ENCODE data around the gene FOXP3.
A peak's percentile ranks its signal among the peaks of the same experiment; 100 is the strongest.
"Not testable (repeated sequence)": the region's sequence is repeated elsewhere in the genome, so short reads cannot be mapped to it uniquely, and the experiment has no call there.

FOXP3 gene, protein sequence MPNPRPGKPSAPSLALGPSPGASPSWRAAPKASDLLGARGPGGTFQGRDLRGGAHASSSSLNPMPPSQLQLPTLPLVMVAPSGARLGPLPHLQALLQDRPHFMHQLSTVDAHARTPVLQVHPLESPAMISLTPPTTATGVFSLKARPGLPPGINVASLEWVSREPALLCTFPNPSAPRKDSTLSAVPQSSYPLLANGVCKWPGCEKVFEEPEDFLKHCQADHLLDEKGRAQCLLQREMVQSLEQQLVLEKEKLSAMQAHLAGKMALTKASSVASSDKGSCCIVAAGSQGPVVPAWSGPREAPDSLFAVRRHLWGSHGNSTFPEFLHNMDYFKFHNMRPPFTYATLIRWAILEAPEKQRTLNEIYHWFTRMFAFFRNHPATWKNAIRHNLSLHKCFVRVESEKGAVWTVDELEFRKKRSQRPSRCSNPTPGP

DNA sequence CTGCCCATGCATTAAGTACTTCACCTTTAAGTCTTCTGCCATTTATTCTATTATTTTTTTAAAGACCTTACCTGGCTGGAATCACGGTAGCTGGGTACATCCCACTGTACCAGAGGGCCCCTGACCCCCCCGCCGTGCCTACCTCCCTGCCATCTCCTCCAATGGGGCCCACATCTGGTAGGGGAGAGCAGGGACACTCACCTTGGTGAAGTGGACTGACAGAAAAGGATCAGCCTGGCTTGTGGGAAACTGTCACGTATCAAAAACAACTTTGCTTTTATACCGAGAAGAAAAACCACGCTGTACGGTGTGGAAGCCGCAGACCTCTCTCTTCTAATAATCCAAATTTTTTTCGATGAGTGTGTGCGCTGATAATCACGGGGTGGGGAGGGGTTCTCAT, at the start of gene FOXP3:
FOXP3 (minus strand) TSS at position 251 of the 400 bp plus-strand sequence. CDS start 6,205 bp downstream, outside the sequence.
- no peak for DNase-seq

DNA sequence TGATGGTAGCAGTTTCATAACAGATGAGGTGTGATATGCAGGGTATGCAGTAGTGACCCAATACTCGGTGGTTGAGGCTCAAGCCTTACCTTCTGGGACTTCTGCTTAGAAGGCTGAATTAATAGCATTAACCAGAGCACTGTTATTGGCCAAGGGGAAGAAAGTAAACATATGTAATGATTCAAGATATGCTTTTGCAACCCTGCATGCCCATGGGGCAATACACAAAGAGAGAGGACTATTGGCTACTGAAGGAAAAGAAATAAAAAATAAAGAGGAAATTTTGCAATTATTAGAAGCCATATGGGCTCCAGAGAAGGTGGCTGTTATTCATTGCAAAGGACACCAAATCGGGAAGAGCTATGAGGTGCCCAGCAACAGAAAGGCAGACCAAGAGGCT, 47.7 kb upstream of the FOXP3 start:
- DNase-seq, result no peak

DNA sequence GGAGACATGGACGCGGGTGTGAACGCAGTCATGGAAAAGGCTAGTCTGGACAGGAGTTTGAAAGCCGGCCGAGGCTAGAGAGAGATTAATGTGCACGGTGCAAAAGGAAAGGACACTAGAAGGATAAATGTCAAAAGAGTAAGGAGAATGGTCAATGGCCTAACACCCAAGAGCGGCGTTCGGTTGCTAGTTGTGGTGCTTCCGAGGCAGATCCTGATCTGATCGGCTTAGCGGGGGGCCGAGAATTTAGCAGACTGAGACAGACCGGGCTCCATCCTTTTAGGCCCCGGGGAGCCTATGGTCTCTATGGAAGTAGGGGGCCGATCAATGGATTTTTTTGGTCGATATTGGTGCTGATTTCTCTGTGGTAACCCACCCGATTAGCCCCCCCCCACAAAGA, 45.9 kb upstream of the FOXP3 start:
- no peak for DNase-seq

DNA sequence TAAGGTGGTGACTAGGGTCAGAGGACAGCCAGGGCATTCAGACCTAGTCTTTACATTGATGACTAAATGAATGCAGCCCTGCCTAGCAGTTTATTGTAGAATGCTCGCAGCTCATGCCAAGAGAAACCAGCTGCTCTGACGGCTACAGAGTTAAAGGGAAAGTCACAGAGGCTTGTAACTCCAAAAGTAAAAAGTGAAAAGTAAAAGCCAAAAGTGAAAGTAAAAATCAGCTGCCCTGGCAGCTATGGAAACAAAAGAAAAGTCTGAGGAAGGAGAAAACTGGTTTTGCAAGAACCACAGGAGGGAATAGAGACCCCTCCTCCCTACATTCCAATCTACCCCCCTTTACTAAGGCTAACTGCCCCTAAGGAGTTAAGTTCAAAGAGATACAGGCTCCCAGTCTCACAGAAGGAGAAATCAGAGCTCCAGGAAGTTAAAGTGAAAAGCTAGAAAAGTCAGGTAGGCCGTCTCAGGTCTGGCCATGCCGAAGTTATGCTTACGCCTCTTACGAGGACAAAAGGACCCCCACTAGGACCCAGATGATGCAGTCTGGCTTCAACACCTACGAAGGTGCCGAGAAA, 45.0 kb upstream of the FOXP3 start:
- DNase-seq, result no peak

DNA sequence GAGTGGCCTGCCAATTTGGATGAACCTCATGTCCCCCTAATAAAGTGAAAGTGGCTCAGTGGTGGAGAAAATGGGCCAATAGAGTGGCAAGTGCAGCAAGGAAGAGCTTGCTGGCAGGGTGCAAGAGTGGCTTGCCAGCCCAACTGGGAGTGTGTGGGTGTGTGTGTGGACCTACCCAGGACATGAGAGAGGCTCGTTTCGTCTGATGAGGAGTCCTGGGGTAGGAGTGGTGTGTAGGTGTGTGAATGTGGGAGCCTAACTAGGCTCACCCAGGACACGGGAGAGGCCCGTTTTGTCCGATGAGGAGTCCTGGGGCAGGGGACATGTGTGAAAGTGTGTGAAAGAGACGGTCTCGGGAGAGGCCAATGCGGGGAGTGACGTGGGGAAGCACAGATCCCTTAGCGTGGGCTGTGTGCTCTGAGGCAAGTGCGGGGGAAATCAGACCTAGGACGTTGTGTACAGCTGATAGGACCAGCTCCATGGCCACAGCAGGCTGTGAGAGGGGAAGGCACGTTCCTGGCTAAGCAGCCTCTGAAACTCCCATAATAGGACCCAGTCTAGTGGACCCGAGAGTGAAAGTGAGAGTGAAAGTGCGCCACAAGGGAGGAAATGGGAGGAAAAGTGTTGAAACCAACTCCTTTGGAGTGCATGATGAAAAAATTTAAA, 44.2 kb upstream of the FOXP3 start:
- no peak for DNase-seq

DNA sequence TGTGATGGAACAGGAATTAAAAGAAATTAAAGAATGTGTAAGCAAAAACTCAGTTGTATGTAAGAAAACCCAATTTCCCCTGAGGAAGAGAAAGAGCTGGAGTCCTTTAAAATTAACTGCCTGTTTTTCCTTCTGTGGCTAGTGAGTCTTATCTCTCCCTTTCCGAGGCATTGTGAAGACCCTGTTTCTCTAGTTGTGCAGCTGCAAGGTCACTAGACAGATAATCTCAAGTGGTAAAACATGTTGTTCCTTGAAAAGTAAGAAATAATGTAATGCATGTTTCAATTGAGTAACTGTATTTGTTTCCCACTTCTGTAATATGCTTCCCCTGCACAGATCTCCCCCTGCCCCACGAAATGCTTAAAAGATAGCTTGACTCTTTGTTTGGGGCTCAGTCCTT, 43.3 kb upstream of the FOXP3 start:
- DNase-seq, result not testable (repeated sequence)

DNA sequence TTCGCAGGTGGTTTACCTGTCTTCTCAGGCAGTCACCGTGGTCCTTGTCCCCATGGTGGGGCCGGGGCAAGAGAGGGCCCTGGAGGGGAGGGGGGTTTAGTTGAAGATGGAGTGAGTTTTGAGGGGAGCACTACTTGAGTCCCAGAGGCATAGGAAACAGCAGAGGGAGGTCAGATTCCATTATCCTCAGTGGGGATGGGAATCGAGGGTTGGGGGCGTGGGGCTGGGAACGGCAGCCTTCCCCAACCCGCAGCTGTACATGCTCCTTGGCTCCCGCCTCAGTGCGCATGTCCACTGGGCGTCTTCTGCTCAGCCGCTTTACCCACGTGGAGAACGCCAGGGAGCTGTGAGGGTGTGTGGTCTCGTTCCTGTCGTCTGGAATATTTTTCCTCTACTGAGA, 38.8 kb upstream of the FOXP3 start, which contains the start of gene GAGE10:
GAGE10 (plus strand) TSS at position 301 of the 400 bp plus-strand sequence. CDS start 1,214 bp downstream, outside the sequence.
- DNase-seq, result no peak

DNA sequence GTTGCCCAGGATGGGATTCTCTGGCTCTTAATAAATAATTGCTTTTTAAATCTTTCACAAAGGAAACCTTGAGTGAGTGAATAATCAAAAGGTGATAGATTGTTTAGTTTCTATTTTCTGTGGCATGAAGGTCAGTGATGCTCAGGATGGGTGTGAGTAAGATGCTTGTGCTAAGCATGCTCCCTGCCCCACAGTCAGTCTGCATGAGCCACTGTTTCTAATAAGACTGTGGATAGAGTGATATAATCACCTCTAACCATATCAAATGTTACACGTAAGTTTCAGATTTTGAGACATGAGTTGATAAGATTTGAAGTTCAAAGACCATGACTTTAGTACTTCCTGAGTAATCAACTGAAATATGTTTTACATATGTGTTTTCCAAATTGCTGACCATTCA, 36.2 kb upstream of the FOXP3 start:
- DNase-seq, result no peak

DNA sequence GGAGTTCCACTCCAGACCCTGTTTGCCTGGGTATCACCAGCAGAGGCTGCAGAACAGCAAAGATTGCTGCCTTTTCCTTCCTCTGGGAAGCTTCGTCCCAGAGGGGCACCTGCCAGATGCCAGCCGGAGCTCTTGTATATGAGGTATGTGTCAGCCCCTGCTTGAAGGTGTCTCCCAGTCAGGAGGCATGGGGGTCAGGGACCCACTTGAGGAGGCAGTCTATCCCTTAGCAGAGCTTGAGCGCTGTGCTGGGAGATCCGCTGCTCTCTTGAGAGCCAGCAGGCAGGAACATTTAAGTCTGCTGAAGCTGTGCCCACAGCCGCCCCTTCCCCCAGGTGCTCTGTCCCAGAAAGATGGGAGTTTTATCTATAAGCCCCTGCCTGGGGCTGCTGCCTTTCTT, 34.8 kb upstream of the FOXP3 start:
- not testable (repeated sequence) for DNase-seq

DNA sequence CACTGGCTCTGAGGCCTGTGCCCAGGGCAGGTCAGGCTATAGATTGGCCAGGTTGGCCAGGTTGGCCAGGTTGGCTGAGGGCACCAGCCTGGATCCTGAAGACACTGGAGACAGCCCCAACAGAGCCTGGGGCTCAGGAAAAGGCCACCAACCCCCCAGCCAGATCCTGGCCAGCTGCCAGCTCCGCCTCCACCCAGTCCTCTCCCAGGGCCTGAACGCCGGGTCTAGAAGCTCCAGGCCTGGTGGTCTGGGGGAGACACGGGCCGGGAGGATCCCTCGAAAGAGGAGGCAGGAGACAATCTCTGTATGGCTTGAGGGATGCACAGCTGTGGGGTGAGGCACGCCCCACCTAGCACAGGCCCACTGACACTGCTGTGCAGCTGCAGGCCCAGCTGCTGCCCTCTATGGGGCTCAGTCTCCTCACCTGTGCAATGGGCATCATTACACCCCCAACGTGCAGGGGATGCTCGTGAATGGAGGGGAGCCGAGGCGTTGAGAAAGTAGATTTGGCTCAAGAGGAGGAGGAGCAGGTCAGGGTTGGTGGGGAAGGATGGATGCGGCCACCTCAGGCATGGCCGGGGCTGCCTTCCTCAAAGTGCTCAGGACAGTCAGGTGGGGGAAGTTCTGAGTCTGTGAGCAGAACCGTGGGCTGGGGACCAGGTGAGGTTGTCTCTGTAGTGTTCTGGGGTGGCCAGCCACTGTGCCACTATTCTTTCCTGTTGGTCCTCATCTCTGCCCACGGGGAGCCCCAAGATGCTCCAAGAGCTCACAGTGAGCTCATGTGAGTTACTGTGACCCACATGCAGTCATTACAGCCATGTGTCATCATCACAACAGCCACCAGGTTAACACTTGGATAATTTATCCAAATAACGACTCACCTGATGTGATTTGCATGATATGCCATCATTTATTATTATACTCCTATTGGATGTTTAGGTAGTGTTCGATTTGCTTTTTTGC, 28.2 kb upstream of the FOXP3 start:
- no peak for DNase-seq

DNA sequence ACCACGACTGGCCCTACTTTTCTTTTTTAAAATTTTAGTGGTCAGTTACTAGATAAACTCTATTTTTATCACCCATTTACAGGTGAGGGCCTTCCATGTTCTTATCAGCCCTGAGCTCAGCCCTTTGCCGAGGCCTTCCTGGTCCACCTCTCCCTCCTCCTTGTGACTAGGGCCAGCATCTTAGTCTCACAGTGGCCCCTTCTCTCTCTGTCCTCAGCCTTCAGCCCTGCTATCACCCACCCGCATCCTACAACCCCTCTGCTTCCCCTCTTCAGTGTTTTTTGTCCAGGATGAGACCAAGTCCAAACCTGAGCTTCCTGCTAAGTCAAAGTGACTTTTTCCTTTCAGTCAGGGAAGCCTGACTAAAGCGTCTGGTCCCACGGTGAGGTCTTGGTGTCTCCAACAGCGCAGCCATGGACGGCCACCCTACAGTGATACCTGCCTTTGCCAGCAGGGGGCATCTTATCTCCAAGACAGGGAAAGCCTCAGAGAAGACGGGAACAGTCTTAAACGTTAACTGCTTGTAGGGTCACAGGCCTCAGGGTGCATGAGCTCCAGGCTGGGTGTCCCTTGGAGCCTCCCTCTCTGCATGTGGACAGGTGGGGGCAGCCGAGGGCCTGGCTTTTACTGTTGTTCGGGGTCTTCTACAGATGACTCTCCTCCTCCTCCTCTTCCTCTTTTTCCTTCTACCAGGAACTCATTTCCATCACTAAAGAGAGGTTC, 27.3 kb upstream of the FOXP3 start:
- DNase-seq, result peak; percentile 11

DNA sequence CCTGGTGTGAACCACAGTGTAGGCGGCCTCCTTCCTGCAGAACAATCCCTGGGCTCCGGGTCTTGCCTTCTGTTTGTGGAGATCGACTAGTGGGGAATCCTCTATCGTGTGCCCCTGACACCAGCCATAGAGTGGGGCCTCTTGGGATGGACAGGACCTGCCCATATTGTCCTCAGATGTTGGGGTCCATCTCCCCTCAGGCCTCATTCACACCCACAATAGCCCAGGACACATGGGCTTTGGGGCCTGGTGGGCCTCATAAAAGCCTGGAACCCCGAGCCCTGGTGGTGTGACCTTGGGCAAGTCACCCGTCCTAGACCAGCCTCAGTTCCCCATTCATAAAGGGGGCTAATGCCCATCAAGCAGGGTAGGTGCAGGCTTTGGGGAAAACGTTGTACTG, 25.7 kb upstream of the FOXP3 start:
- DNase-seq, result no peak

DNA sequence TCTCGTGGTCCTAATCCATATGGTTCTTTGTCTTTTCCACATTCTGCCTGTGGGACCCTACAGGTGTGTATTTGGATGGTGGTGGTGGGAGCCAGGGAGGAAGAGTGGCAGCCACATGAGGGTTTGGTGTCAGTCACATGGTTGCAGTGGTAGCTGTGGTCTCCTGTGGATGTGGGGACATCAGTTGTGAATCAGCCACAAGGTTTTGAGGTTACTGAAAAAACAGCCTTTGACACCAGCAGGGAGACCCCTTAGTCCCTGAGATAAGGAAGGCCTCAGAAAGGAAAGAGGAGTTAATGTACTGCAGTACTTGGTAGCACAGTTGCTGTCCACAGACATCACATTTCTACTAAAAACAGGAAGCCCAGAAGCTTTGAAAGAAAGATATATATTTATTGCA, 23.2 kb upstream of the FOXP3 start:
- DNase-seq, result no peak

DNA sequence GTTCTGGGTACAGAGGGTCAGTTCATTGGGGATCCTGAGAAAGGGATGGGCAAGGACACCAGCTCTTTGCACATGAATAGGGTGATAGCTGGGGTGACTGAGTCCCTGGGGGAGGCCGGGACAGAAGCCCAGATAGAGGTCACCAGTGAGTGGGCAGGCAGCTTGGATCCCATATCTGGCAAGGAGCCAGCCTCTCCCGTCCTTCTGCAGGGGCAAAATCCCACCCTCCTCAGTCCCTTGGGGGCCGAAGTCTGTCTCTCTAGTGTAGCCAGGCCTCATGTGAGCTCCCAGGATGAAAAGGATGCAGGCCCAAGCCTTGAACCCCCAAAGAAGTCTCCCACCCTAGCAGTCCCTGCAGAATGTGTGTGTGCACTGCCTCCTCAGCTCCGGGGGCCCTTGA, 22.1 kb upstream of the FOXP3 start:
- DNase-seq, result no peak

DNA sequence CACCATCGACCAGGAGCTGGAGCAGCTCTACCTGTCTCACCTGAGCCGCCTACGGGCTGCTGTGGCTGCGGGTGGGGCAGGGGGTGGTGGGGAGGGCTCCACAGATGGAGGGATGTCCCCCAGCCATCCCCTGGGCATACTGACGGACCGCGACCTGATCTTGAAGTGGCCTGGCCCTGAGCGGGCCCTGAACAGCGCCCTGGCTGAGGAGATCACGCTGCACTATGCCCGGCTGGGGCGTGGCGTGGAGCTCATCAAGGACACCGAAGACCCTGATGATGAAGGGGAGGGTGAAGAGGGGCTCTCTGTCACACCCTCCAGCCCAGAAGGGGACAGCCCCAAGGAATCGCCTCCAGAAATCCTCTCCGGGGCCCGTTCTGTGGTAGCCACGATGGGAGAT, 21.6 kb upstream of the FOXP3 start:
- DNase-seq, result no peak

DNA sequence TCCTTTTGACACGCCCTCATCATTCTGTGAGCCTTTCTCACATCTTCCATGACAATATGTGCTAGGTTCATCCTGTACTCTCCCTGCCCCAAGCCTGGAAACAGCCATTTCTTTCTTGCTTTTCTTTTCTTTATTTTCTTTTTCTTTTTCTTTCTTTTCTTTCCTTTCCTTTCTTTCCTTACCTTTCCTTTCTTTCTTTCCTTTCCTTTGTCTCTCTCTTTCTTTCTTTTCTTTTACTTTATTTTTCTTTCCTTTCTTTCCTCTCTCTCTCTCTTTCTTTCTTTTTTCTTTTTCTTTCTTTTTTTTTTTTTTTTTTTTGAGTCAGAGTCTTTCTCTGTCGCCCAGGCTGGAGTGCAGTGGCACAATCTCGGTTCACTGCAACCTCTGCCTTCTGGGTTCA, 19.7 kb upstream of the FOXP3 start:
- DNase-seq, result no peak

DNA sequence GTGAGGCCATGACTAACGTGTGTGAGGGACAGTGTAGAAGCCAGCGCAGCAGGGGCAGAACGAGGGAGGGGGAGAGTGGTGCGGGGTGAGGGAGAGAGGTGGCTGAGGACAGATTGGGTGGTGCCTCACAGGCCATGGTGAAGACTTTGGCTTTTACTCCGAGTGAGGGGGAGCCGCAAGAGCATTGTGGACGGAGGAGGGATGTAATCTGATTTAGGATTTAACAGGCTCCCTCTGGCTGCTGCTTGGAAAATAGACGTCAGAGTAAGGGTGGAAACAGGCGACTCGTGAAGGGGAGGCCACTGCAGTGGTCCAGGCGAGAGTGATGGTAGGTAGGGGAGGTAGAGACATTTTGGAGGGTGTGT, 18.1 kb upstream of the FOXP3 start:
- DNase-seq, result peak; percentile 29

DNA sequence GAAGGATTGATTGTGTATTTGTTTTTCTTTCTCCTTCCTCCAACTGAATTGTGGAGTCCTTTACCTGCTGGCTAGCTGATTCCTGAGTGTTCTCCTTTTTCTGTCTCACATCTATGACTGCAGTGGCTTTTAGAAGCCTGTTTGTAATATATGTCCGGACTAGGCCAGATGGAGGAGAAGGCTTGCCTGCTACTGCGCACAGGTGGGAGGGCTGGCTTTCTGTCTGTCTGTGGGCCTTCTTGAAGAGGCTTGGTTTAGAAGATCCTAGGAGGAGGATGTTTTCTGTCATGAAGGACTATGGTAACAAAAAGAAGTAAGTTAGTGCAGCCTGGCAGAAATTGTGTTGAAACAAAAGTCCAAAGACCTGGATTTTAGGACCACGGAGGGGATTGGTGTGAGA, 13.6 kb upstream of the FOXP3 start:
- DNase-seq, result no peak

DNA sequence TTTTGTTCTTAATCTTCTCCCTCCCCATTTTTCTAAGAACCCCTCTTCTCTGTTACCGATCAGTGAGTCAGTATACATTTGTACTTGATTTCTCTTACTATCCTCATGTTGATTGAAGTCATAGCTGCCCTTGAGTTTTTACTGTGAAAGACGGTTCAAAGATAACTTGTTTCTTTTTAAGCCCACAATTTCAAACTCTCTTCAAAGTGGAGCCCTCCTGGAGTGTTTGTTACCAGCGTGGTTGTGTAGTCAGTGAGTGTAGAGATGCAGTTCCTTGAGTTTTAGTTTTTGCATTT, 13.0 kb upstream of the FOXP3 start:
- no peak for DNase-seq

DNA sequence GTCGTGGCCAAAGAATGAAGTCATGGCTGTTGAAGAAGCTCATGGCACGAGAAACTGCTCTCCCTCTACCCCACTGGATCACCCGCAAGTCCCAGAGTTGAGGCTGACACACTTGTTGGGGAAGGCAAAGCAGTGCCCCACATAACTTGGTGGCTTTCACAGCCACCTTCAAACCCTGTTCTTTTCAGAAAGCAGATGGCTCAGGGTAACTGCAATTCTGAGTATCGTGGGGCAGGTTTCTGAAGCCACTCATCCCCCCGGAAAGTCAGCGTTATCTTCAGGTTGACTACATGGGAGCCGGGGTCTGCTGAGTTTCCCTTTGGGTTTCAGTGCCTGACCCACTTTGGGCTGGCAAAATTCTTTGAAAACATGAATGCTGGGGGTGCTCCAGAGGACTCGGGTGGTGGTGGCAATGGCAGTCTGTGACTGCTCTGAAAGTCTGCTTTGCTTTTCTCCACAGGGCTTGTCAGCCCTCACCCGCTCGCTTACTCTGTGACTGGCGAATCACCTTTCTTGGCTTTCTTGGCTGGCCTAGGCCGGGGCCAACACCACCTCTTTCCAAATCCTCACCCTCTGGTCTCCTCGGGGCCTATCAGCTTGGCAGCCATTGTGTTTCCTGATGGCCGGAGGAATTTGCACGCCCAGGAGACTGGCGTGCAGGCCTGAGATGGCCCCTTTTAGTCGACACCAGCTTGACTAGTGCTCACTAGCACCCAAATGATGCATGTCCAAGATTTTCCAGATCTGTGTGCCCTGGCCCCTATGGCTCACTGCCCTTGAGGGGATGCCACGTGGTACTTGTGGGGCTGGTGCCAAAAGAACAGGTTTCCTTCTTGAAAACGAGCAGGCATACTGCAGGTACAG, 12.4 kb upstream of the FOXP3 start:
- no peak for DNase-seq

DNA sequence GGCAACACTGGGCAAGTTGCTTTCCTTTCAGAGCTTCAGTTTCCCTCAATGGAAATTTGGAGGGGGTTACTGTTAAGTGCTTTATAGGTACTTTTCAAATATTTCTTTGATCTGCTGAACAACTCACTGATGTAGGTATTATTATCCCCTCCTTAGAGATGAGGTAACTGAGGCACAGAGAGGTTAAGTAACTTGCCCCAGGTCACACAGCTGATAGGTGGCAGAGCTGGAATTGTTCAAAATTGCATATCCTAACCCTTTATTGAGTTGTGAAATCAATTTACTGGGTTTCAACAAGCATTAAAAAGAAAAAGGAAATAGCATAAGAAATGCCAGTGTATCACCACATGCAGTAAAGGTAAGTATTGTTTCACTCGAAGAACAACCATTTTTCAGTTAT, 11.7 kb upstream of the FOXP3 start:
- no peak for DNase-seq
